HL-60 (cell line): ENCODE results near the gene LMOD2.

Source experiments
- CTCF ChIP-seq: IDR thresholded peaks from one replicate; pipeline ENCODE4 v1.5.1; 2011; ENCODE audit warnings: low read length, control low read depth, inconsistent platforms; ENCODE audit not compliant: insufficient read depth
- GABPA ChIP-seq: IDR thresholded peaks from 2 replicates; pipeline ENCODE4 v1.6.1; 2012; ENCODE audit warnings: low read depth
- POLR2AphosphoS5 ChIP-seq: IDR thresholded peaks from 2 replicates; pipeline ENCODE4 v1.6.1; 2012; ENCODE audit warnings: low read depth
- TF ChIP-seq, protein P1 (sequence below): IDR thresholded peaks from 2 replicates; pipeline ENCODE4 v1.6.1; 2012; ENCODE audit warnings: low read depth; ENCODE audit not compliant: insufficient replicate concordance

GRCh38 chr7:123632808-123633207, 22.9 kb upstream of the LMOD2 start:
- no peak for TF ChIP-seq CTCF
- no peak for TF ChIP-seq GABPA
- no peak for TF ChIP-seq POLR2AphosphoS5
- TF ChIP-seq, protein P1, sequence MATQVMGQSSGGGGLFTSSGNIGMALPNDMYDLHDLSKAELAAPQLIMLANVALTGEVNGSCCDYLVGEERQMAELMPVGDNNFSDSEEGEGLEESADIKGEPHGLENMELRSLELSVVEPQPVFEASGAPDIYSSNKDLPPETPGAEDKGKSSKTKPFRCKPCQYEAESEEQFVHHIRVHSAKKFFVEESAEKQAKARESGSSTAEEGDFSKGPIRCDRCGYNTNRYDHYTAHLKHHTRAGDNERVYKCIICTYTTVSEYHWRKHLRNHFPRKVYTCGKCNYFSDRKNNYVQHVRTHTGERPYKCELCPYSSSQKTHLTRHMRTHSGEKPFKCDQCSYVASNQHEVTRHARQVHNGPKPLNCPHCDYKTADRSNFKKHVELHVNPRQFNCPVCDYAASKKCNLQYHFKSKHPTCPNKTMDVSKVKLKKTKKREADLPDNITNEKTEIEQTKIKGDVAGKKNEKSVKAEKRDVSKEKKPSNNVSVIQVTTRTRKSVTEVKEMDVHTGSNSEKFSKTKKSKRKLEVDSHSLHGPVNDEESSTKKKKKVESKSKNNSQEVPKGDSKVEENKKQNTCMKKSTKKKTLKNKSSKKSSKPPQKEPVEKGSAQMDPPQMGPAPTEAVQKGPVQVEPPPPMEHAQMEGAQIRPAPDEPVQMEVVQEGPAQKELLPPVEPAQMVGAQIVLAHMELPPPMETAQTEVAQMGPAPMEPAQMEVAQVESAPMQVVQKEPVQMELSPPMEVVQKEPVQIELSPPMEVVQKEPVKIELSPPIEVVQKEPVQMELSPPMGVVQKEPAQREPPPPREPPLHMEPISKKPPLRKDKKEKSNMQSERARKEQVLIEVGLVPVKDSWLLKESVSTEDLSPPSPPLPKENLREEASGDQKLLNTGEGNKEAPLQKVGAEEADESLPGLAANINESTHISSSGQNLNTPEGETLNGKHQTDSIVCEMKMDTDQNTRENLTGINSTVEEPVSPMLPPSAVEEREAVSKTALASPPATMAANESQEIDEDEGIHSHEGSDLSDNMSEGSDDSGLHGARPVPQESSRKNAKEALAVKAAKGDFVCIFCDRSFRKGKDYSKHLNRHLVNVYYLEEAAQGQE, result no peak
